GM18519 (cell line): ENCODE data around the gene ALG6.
"Not testable (repeated sequence)": the region's sequence is repeated elsewhere in the genome, so short reads cannot be mapped to it uniquely, and the experiment has no call there.

Experiments used
- ATAC-seq: cut with Tn5 transposase; IDR thresholded peaks from one replicate; pipeline ENCODE4 v1.9.1; 2021; ENCODE audit warnings: mild to moderate bottlenecking, moderate library complexity; ENCODE audit not compliant: unreplicated experiment, low FRiP score

Gene ALG6

DNA sequence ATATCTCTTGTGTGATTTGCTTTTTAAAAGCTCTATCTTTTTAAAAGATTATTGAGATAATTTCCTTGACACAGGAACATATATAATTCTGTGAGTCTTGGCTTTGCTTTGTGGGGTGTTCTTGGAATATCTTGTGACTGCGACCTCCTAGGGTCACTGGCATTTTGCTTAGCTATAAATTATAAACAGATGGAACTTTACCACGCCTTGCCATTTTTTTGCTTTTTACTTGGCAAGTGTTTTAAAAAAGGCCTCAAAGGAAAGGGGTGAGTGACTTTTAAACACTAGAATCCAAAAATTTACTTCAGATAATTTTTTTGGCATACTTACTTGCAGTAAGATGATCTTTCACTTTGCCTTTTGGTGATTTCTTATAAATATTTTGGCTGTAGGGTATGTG is 43.6 kb downstream of the ALG6 start:
- ATAC-seq = no peak

DNA sequence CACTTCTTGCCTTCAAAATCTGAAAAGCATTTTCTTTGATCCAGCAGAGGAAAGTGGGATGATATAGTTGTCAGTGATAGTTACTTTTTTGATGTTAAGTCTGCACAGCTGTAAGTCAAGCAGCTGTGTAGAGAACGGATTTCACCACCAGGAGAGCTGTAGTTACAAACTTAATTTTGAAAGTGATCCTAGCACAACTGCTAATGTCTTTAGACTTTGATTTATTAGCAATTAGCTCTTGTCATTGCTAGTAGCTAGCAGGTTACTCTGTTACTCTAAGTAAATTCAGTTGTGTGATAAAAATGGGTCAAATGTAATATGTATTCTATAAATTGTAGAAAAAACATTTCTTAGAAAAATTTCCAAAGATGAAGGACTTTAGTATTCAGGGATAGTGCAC is 46.0 kb downstream of the ALG6 start:
- ATAC-seq = no peak

DNA sequence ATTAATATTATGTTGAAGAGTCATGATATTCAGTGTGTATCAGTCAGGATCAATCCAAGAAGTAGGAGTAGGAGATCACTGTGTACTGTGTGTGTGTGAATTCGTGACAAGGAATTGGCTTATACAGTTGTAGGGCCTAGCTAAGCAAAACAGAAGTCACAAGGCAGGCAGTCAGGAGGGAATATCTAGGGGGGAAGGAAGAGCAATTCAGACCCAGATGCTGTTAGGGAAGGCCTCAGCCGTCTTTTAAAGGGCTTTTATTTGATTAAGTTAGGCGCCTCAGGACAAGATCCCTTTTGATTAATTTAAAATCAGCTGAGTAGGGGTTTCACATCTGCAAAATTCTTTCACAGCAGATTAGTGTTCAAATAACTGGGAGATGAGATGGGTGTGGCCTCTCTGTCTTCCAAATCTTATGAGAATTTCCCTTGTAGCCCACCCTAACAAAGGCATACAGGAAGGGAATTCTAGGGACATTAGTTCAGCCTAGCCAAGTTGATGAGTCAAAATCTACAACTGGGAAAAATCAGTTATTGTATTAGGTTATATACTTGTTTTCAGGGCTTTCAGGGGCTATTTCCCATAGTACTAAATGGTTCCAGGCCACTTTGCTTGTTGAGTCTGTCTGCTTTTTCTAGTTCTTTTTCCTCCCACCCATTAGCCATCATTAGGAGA is 47.4 kb downstream of the ALG6 start:
- ATAC-seq = no peak

DNA sequence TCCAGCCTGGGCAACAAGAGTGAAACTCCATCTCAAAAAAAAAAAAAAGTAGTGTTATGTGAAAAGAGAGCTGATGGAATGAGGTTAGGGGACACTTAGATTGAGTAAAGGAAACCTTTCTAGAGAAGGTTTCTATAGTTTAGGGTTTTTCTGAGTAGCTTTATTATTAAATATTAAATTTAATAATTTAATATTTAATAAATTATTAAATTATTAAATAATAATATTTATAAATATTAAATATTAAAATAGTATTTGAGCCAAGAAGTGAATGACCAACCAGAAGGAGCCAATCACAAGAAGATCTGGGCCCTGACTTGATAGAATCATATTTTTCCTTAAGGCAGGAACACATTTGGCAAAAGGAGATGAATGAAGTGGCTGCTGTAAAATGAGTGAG is 50.7 kb downstream of the ALG6 start:
- no peak for ATAC-seq

DNA sequence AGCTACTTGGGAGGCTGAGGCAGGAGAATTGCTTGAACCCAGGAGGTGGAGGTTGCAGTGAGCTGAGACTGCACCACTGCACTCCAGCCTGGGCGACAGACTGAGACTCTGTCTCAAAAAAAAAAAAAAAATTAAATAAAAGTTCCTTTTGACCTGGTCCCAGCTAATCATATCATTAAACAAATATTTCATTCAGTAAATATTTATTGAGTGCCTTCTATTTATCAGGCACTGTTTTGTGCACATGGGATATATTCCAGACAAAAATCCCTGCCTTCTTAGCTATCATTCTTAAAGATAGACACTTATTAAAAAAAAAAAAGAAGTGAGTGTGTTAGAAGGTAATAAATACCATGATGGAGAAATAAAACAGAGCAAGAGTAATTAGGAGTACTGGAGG is 53.3 kb downstream of the ALG6 start:
- ATAC-seq = not testable (repeated sequence)

DNA sequence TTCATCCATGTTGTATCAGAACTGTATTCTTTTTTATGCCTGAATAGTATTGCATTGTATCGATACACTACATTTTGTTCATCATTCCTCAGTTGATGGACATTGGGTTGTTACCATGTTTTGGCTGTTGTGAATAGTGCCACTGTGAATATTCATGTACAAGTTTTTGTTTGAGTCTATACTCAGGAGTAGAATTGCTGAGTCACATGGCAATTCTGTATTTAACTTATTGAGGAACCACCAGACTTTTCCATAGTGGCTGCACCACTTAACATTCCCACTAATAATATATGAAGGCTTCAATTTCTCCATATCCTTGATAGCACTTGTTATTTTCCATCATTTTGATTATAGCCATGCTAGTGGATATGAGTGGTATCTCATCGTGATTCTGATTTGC is 56.2 kb downstream of the ALG6 start:
- ATAC-seq = no peak

DNA sequence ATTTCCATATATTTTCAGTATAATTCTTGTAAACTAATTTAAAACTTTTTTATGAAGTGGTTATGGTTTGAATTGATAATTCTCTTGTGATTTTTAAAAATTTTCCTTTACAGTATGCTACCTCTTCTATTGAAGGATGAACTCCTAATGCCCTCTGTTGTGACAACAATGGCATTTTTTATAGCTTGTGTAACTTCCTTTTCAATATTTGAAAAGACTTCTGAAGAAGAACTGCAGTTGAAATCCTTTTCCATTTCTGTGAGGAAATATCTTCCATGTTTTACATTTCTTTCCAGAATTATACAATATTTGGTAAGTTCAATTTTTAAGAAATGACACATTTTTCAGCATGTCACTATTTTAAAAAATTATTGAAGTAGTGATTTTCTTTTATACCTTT is 61.4 kb downstream of the ALG6 start:
- ATAC-seq = no peak

DNA sequence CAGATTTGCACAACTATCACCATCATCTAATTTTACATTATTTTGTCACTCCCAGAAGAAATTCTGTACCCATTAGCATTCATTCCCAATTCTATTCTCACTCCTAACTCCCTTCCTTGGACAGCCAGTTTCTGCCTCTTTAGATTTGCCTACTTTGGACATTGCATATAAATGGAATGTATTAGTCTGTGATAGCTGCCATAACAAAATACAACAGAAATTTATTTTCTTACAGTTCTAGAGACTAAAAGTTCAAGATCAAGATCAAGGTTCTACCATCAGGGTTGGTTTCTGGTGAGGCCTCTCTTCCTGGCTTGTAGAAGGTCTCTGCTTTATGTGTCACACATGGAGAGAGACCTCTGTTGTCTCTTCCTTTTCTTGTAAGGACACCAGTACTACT is 61.9 kb downstream of the ALG6 start:
- no peak for ATAC-seq

DNA sequence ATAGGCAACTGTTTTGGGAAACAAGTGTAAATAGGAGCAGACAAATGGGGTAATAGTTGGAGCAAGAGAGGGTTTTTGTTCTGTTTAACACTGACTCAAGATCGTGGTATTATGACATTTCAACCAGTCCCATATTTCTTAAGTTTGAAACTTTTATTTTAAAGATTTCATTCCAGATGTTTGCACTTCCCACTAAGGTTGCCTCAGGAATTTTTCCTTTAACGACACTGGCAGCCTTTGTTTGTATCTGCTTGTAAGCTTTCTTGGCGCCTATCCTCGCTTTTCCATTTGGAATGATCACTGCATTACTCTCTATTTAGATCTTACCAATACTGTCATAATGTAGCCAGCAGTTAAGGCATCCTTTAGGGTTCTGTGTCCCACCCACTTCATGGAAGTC is 67.7 kb downstream of the ALG6 start:
- ATAC-seq = no peak

DNA sequence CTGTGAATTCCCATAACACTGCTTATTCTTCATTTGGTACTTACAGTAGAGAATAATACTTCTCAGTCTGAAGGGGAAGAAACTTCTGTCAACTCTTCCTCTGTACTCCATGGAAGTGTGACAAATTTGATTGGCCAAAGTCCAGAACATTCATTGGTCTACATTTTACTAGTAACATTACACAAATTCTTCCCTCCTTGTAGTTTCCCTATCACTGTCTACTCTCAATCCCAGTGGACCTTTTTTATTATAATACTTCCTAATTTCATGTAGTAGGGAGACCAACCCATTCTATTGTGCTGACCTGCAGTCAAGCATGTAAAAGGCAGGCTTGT is 74.7 kb downstream of the ALG6 start:
- no peak for ATAC-seq

DNA sequence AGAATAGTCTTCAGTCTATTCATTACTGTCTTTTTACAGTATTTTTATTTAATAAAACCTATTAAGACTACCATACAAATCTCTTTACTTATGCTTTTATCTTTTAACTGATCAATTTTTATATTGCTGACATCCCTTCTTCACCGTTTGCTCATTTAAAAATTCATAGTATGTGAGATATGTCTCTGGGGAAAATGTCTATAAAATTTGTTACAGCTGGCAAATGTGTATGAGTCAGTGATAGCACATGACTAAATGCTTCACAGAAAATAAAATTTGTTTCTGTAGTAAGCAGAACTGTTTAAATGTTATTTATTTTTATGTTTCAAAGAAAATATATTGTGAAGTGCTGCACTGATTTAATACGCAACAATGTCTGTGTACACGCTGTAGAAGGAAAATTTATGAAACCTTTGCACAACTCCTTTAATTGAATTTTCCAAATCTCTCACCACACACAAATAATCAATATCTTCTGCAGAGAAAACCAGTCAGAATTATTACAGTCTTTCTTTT is 81.4 kb downstream of the ALG6 start:
- no peak for ATAC-seq

DNA sequence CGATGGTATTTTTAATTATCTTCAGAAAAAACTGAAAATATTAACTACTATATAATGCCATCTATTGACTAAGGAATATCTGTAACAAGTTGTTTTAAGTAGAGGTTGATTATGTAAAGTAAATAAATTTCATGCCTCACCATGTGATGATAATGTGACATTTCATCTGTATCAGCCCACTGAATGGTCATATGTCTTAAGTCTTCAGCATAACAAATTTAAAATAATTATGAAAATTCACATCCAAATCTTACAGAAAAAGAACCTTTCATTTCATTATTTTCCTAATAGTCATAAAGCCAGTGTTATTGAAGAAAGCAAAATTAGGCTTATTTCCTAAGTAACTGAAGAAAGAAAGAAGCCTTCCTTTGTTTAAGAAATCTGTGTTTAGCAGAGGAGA is 83.0 kb downstream of the ALG6 start:
- no peak for ATAC-seq

DNA sequence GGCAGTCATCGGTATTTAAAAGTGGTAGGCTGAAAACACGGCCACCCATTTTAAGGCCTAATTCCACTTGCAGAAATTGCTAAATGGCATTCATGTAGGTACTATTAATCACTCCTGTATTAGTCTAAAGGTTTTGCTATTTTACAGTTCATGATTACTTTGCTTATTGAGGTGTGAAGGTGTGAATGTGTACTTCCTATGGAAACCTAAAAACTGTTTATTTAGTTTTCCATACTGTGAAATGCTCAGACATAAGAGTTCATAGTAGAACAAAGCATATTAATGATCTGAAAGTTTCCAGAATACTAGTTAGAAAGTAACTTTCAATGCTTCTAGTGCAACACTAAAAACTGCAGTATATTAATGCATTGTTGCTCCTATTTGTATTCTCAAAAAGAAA is 85.8 kb downstream of the ALG6 start:
- ATAC-seq = no peak

DNA sequence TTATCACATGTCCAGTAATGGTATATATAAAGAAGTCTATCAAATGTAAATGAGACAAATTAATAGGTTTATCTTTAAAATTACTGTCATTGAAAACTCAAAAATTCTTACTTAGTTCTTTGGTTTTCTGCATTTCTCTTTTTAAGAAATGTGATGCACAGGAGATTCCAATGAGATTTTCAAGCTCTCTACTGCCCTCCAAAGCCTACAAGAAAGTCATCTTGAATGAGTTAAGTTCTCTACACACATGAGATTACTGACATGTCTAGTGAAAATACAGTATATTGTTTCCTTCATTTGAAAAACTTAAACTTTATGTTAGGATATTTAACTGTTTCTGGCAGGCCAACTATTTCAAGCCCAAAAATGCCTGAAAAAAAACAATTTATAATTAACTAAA is 86.8 kb downstream of the ALG6 start:
- ATAC-seq = no peak

DNA sequence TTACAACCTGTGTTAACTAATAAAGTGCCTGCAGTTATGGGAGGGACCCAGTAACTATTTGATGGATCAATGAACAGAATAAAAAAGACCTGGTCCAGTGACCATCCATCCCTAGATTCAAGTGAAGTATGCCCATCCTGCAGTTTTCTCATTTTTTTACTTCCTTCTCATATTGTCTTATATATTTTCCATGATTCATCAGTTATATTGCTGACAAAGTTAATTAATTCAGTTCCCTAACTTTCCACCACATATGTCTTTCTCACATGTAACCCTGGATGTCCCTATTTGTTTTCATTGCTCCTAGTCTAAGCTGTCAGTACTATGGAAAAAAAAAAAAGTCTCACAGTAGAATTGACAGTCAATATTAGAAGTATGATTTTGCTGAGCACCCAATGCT is 91.3 kb downstream of the ALG6 start:
- ATAC-seq = no peak

DNA sequence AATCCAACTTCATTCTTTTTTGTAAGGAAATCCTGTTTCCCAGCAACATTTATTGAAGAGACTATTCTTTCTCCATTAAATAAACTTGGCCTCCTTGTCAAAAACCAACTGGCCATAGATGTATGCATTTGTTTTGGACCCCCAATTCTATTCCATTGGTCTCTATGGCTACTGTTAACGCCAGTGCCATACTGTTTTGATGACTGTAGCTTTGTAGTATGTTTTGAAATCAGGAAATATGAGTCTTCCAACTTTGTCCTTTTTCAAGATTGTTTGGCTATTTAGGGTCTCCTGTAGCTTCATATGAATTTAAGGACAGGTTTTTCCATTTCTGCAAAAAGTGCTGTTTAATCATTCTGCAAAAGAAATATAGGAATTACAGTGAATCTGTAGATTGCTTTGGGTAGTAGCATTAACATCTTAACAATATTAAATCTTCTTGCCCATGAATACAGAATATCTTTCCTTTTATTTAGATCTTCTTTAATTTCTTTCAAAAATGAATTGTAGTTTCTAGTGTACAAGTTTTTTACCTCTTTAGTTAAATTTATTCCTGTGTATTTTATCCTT is 94.3 kb downstream of the ALG6 start:
- no peak for ATAC-seq

DNA sequence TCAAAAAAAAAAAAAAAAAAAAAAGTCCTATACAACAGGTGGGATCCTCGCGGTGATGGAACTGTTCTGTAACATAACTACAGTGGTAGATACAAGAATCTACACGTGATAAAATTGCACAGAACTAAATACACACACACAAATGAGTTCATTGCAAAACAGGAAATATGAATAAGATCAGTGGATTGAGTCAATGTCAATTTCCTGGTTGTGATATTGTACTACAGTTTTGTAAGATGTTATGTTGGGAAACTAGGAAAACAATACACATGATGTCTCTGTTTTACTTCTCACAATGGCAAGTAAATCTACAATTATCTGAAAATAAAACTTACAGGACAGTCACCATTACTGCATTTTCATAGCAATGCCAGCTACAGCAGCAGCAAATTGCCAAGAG is 95.8 kb downstream of the ALG6 start:
- ATAC-seq = no peak

DNA sequence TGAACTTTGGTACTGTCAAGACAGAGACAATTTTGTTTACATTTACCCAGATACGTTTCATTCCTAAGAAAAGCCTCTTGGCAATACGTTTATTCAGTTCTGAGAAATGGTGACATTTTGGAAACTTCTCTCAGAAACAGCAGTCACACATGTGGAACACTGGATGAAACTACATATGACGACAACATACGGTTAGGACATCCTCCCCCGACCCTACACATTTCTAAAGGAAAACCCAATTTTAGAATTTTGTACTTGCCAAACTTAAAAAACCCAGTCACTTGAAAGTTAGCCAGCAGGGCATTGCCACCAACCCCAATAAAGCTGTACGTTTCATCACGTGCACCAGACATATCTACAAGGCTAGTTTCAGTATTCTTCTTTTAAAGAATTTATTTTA is 98.8 kb downstream of the ALG6 start:
- no peak for ATAC-seq

DNA sequence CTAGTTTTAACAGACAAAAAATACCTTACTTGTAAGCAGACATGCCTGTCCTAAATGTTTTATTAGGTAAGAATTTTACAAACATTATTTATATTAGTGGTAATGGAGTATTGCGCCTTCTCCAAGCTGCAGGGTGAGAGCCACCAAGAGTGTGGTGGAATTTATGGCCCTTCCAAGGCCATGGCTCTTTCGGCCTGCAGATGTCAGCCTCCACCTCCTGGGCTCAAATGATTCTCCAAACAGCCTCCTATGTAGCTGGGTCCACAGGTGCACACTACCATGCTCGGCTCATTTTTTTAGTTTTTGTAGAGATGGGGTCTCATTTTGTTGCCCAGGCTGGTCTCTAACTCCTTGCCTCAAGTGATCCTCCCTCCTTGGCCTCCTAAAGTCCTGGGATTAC is 99.3 kb downstream of the ALG6 start:
- ATAC-seq = no peak

DNA sequence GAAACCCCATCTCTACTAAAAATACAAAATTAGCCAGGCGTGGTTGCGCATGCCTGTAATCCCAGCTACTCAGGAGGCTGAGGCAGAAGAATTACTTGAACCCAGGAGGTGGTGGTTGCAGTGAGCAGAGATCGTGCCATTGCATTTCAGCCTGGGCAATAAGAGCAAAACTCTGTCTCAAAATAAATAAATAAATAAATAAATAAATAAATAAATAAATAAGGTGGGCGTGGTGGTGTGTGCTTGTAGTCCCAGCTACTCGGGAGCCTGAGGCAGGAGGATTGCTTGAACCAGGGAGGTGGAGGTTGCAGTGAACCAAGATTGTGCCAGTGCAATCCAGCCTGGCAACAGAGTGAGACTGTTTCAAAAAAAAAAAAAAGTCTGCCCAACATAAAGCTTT is 101.3 kb downstream of the ALG6 start:
- ATAC-seq = not testable (repeated sequence)

DNA sequence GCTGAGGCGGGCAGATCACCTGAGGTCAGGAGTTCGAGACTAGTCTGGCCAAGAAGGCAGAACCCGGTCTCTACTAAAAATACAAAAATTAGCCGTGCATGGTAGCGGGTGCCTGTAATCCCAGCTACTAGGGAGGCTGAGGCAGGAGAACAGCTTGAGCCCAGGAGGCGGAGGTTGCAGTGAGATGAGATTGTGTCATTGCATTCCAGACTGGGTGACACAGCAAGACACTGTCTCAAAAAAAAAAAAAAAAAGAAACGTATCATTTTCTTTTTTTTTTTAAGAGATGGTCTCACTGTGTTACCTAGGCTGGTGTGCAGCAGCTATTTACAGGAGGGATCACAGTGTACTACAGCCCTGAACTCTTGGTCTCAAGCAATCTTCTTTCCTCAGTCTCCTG is 108.3 kb downstream of the ALG6 start:
- ATAC-seq = no peak

DNA sequence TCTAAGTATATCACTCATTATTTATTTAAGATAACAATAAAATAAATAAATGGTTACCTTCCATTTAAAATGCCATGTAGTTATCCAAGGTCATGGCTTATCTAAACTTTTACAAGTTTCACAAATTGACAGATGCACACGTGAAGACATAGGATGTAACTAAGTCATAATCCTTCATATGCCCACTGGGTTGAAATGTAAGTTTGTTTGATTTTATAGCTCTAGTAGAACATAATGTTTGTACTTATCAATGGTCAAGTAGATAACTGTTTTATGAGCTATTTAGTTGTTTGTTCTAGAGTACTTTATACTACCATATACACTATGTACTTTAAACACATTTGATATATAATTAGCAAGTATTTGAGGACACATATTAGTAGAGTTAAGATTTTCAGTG is 112.6 kb downstream of the ALG6 start:
- ATAC-seq = no peak

DNA sequence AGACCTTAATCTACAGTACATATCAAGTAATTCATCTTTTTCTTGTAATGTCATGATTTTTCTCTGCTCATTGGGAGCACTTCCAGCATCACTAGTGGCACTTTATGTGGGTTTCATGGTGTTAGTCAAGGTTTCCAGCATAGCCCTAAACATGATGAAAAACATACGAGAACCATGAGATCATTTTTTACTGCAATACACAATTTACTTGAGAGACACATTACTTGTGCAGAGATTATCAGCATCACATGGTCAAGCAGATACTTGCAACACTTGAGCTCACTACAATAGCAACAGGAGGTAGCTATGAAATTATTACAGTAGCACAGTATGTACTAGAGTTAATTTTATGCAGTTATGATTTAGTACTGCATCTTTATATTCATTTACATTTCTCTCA is 119.2 kb downstream of the ALG6 start:
- ATAC-seq = no peak
